ENCODE results near the gene NPC2. TPM values are rescaled to one million over a fixed set of nuclear protein-coding genes. Genes with fewer than 3 reads are reported as not detected.

NPC2 gene
- polyA plus RNA-seq, 1 donor from 2014 or later, result 46.8 TPM

DNA sequence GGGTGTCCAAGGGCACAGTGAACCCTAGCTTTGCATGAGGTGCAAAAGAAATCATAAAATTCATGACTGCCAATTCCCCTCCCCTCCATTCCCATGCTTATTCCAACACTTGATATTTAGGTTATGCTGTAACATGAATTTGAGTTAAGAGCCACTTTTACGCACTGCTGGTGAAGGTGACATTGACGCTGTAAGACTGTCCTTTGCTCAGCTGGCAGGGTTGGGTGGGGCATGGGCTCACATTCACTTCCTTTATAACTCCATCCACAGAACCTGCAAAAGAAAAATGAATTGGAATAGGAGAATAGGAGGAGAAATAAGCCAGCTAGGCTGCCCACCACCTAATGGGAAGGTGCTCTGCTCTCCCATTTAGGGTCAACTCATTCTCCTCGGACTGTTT, 6.9 kb downstream of the NPC2 start:
- H3F3A ChIP-seq (ENCODE audit: insufficient read depth, low read length, poor library complexity, severe bottlenecking), result no peaks in the 10 kb centered on the region
- no peak overlapping the region for H3K9ac ChIP-seq (ENCODE audit: low read length)
- H3K27me3 ChIP-seq (ENCODE audit: insufficient read depth, low read depth, low read length), result no peaks in the 10 kb centered on the region
- no peak overlapping the region for H2AFZ ChIP-seq (ENCODE audit: low read depth, low read length)
- TF ChIP-seq EP300 (conservative IDR thresholded peaks at IDR 0.05; ENCODE audit: poor library complexity, severe bottlenecking) (no peak), SMC3 (conservative IDR thresholded peaks at IDR 0.05; ENCODE audit: poor library complexity) (no peak), POLR2AphosphoS5 (IDR thresholded peaks at IDR 0.05) (no peak), EZH2 (IDR thresholded peaks at IDR 0.05; ENCODE audit: borderline replicate concordance, insufficient read depth, low read length, poor library complexity, severe bottlenecking) (no peak), MXI1 (conservative IDR thresholded peaks at IDR 0.05; ENCODE audit: poor library complexity, severe bottlenecking) (no peak), TAF1 (IDR thresholded peaks at IDR 0.05; ENCODE audit: low read depth) (no peak), RAD21 (conservative IDR thresholded peaks at IDR 0.05) (no peak)
- TF ChIP-seq, protein P1, sequence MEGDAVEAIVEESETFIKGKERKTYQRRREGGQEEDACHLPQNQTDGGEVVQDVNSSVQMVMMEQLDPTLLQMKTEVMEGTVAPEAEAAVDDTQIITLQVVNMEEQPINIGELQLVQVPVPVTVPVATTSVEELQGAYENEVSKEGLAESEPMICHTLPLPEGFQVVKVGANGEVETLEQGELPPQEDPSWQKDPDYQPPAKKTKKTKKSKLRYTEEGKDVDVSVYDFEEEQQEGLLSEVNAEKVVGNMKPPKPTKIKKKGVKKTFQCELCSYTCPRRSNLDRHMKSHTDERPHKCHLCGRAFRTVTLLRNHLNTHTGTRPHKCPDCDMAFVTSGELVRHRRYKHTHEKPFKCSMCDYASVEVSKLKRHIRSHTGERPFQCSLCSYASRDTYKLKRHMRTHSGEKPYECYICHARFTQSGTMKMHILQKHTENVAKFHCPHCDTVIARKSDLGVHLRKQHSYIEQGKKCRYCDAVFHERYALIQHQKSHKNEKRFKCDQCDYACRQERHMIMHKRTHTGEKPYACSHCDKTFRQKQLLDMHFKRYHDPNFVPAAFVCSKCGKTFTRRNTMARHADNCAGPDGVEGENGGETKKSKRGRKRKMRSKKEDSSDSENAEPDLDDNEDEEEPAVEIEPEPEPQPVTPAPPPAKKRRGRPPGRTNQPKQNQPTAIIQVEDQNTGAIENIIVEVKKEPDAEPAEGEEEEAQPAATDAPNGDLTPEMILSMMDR (IDR thresholded peaks at IDR 0.05; ENCODE audit: poor library complexity, severe bottlenecking), result no peak
- TF ChIP-seq, protein P2, sequence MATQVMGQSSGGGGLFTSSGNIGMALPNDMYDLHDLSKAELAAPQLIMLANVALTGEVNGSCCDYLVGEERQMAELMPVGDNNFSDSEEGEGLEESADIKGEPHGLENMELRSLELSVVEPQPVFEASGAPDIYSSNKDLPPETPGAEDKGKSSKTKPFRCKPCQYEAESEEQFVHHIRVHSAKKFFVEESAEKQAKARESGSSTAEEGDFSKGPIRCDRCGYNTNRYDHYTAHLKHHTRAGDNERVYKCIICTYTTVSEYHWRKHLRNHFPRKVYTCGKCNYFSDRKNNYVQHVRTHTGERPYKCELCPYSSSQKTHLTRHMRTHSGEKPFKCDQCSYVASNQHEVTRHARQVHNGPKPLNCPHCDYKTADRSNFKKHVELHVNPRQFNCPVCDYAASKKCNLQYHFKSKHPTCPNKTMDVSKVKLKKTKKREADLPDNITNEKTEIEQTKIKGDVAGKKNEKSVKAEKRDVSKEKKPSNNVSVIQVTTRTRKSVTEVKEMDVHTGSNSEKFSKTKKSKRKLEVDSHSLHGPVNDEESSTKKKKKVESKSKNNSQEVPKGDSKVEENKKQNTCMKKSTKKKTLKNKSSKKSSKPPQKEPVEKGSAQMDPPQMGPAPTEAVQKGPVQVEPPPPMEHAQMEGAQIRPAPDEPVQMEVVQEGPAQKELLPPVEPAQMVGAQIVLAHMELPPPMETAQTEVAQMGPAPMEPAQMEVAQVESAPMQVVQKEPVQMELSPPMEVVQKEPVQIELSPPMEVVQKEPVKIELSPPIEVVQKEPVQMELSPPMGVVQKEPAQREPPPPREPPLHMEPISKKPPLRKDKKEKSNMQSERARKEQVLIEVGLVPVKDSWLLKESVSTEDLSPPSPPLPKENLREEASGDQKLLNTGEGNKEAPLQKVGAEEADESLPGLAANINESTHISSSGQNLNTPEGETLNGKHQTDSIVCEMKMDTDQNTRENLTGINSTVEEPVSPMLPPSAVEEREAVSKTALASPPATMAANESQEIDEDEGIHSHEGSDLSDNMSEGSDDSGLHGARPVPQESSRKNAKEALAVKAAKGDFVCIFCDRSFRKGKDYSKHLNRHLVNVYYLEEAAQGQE (IDR thresholded peaks at IDR 0.05; ENCODE audit: borderline replicate concordance), result no peak
- H3K79me2 ChIP-seq (replicated peaks; ENCODE audit: insufficient read depth, low read length), result no peaks in the 10 kb centered on the region
- H3K27ac ChIP-seq (ENCODE audit: low read length), result no peak overlapping the region
- no peaks in the 10 kb centered on the region for H3K36me3 ChIP-seq (ENCODE audit: insufficient read depth, low read length)
- H3K9me2 ChIP-seq (ENCODE audit: insufficient read depth, low read length), result no peaks in the 10 kb centered on the region
- no peak overlapping the region for H3K4me2 ChIP-seq (ENCODE audit: low read length)
- no peaks in the 10 kb centered on the region for H4K20me1 ChIP-seq (ENCODE audit: insufficient read depth)
- H3K9me3 ChIP-seq (ENCODE audit: low read length), result no peaks in the 10 kb centered on the region
- H3K4me3 ChIP-seq (ENCODE audit: low read length), result no peak overlapping the region

DNA sequence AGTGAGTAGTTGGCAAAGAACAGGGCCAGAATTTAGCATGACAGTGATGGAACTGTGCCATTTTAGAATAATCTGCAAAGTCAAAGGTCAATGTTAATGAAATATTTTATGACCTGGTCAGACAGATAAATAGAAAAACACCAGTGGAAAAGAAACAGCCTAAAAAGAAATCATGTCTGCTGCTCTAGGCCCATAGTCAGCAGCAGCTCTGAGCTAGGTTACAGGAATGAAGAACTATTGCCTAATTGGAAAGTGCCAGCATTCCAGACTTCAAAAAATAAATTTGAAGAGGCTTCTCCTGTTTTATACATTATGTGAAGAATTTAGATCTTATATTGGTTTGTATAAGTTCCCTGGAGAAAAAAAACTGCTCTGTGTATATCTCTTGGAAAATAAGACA, 9.8 kb downstream of the NPC2 start:
- H3K9ac ChIP-seq (ENCODE audit: low read length), result no peak overlapping the region
- H2AFZ ChIP-seq (ENCODE audit: low read depth, low read length), result no peak overlapping the region
- no peak overlapping the region for H3K27ac ChIP-seq (ENCODE audit: low read length)
- H3K4me2 ChIP-seq (ENCODE audit: low read length), result no peak overlapping the region
- H3K36me3 ChIP-seq (ENCODE audit: insufficient read depth, low read length), result no peaks in the 10 kb centered on the region
- H3F3A ChIP-seq (ENCODE audit: insufficient read depth, low read length, poor library complexity, severe bottlenecking), result no peaks in the 10 kb centered on the region
- H4K20me1 ChIP-seq (ENCODE audit: insufficient read depth), result no peaks in the 10 kb centered on the region
- H3K27me3 ChIP-seq (ENCODE audit: insufficient read depth, low read depth, low read length), result no peaks in the 10 kb centered on the region
- H3K9me2 ChIP-seq (ENCODE audit: insufficient read depth, low read length), result no peaks in the 10 kb centered on the region
- H3K4me3 ChIP-seq (ENCODE audit: low read length), result no peak overlapping the region
- H3K9me3 ChIP-seq (ENCODE audit: low read length), result no peaks in the 10 kb centered on the region
- H3K79me2 ChIP-seq (replicated peaks; ENCODE audit: insufficient read depth, low read length), result no peaks in the 10 kb centered on the region
- no peak for TF ChIP-seq MXI1 (conservative IDR thresholded peaks at IDR 0.05; ENCODE audit: poor library complexity, severe bottlenecking)
- TF ChIP-seq EP300 (conservative IDR thresholded peaks at IDR 0.05; ENCODE audit: poor library complexity, severe bottlenecking), result no peak
- no peak for TF ChIP-seq POLR2AphosphoS5 (IDR thresholded peaks at IDR 0.05)
- TF ChIP-seq SMC3 (conservative IDR thresholded peaks at IDR 0.05; ENCODE audit: poor library complexity), result no peak
- TF ChIP-seq, protein P2 (IDR thresholded peaks at IDR 0.05; ENCODE audit: borderline replicate concordance), result no peak
- no peak for TF ChIP-seq EZH2 (IDR thresholded peaks at IDR 0.05; ENCODE audit: borderline replicate concordance, insufficient read depth, low read length, poor library complexity, severe bottlenecking)

All from neural cell (in vitro differentiated cells).